Adrenal gland (tissue), 12 donors: ENCODE results near the gene HOXD8. TPM values are rescaled to one million over a fixed set of nuclear protein-coding genes. Genes with fewer than 3 reads are reported as not detected.

Experiments used
- DNase-seq, 7 donors: peaks; one replicate each; pipeline ENCODE4 v3.0.0-alpha.2; 2019 to 2020
- H3K27ac ChIP-seq, 5 donors: fragments of 200-600 bp; sonication (generic) in 4 of 5; 1 replicate in 3 of 5; 2 replicates in 2 of 5; pipeline versions ENCODE4 v1.5.1 to v1.8.0; 2016 to 2020; ENCODE audit warnings: mild to moderate bottlenecking in 1 of 5
- H3K27me3 ChIP-seq: fragments of 200-600 bp; 2 replicates; pipeline ENCODE4 v1.8.0; 2021
- H3K36me3 ChIP-seq, 2 donors: fragments of 200-600 bp; replicated peaks in 1 of 2; 1 replicate in 1 of 2; 2 replicates in 1 of 2; pipeline versions ENCODE4 v1.5.1 to v1.8.0; 2018 to 2022
- H3K4me1 ChIP-seq, 2 donors: fragments of 200-600 bp; replicated peaks in 1 of 2; 1 replicate in 1 of 2; 2 replicates in 1 of 2; pipeline versions ENCODE4 v1.5.1 to v1.8.0; 2018 to 2021
- H3K4me3 ChIP-seq, 4 donors: fragments of 200-600 bp; sonication (generic) in 3 of 4; one replicate each; pipeline ENCODE4 v1.5.1; 2016 to 2018
- H3K9me3 ChIP-seq, 3 donors: fragments of 200-600 bp; sonication (generic) in 1 of 3; replicated peaks in 1 of 3; 1 replicate in 2 of 3; 2 replicates in 1 of 3; pipeline versions ENCODE4 v1.5.1 to v1.8.0; 2016 to 2021
- POLR2A ChIP-seq, 2 donors: fragments of 450-650 bp; IDR thresholded peaks; one replicate each; pipeline ENCODE4 v1.6.1; 2017; ENCODE audit warnings: antibody characterized with exemption in 2 of 2, mild to moderate bottlenecking in 2 of 2, moderate library complexity in 1 of 2
- WGBS, 4 donors: extraction: QIAGEN DNeasy Blood & Tissue Kit in 2 of 4; methylation state at CpG; one replicate each; pipeline versions ENCODE4 v1.1.5 to v1.1.7; 2013 to 2017; 5-methylcytosine and 5-hydroxymethylcytosine counted together
- intact Hi-C, 2 donors: fragments of 100-400 bp; cut with DNase I; formaldehyde crosslinking; loops; one replicate each; pipeline versions ENCODE4 v1.14.1 to v1.15.0; 2022 to 2023
- polyA plus RNA-seq, 3 donors: library from polyadenylated mRNA; stranded (reverse); fragments of 200-250 nt in 2 of 3; fragments of 350-450 nt in 1 of 3; fragmentation: Illumina TruSeq in 1 of 3; extraction: RNeasy Lipid Tissue Mini Kit (QIAGEN cat#74804) in 1 of 3; gene quantifications; one replicate each; pipeline ENCODE4 v1.2.3, GENCODE V29; 2013 to 2014
- total RNA-seq, 9 donors: library from RNA; depleted of rRNA in 4 of 9; stranded (reverse); fragments of >200 nt in 4 of 9; fragments of 120-200 nt in 1 of 9; fragmentation: NEBNext Ultra II Directional in 1 of 9; extraction: Animal tissue kit (Norgen Biotek cat#: 25700) in 1 of 9; gene quantifications; one replicate each; pipeline versions ENCODE4 v1.1.0 to v1.2.4, GENCODE V29; 2013 to 2023
- TF ChIP-seq, protein P1 (sequence below), 6 experiments: fragments of 450-650 bp in 4 of 6; fragments of 200-600 bp in 2 of 6; sonication (generic) in 1 of 6; IDR thresholded peaks; 1 replicate in 5 of 6; 2 replicates in 1 of 6; pipeline versions ENCODE4 v1.5.1 to v1.8.0; 2016 to 2021; ENCODE audit warnings: antibody characterized with exemption in 6 of 6, mild to moderate bottlenecking in 2 of 6, moderate library complexity in 1 of 6
- donor health status: healthy with polysubstance abuse.
- donor health status: Bipolar disorder and iron deficiency.
- donor health status: DM: yes; HTN: yes; CAD: no.
- donor health status: DM: no; HTN: no; CAD: no.
- donor health status: DM: no; HTN: no; CAD: no.
- donor health status: DM: yes; HTN: yes; CAD: no.

HOXD8 gene
- total and polyA plus RNA-seq, 12 donors = 11.3 to 46.2 (median 33.3) TPM

DNA sequence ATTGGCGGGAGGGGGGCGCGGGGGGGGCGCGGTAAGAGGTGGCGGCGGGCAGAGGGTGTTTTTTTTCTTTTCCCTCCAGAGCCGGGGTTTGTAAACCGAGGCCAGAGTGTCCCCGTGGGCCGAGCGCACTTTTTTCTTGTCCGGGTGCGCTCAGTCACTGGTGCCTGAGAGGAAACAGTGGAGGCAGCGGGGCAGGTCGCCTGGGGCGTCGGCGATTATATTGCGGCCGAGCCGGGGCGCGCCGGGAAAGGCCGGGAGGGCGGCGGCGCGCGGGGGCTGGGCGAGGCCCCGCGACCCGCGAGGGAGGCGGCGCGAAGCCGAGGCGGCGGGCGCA is 275 bp downstream of the HOXD8 start:
- peak overlapping the region in 2 of 4 donors; percentile 42 to 78 for H3K4me3 ChIP-seq
- no peaks in the 10 kb centered on the region for H3K27me3 ChIP-seq
- intact Hi-C loops = loop anchor here (5.0 to 10.0 kb wide), 6 partner anchors 328 to 1023 kb away; no protein-coding TSS in a partner anchor
- H3K27ac ChIP-seq = peak overlapping the region; percentile 28 to 99 (median 89)
- H3K9me3 ChIP-seq = no peaks in the 10 kb centered on the region
- TF ChIP-seq, protein P1, sequence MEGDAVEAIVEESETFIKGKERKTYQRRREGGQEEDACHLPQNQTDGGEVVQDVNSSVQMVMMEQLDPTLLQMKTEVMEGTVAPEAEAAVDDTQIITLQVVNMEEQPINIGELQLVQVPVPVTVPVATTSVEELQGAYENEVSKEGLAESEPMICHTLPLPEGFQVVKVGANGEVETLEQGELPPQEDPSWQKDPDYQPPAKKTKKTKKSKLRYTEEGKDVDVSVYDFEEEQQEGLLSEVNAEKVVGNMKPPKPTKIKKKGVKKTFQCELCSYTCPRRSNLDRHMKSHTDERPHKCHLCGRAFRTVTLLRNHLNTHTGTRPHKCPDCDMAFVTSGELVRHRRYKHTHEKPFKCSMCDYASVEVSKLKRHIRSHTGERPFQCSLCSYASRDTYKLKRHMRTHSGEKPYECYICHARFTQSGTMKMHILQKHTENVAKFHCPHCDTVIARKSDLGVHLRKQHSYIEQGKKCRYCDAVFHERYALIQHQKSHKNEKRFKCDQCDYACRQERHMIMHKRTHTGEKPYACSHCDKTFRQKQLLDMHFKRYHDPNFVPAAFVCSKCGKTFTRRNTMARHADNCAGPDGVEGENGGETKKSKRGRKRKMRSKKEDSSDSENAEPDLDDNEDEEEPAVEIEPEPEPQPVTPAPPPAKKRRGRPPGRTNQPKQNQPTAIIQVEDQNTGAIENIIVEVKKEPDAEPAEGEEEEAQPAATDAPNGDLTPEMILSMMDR (IDR thresholded peaks at IDR 0.05) = no peak
- no peak for TF ChIP-seq POLR2A (IDR thresholded peaks at IDR 0.05)
- peaks cover 7 to 29% of the 10 kb centered on the region in 2 donors for H3K4me1 ChIP-seq
- peak in 5 of 7 donors; percentile 54 to 66 (median 60) for DNase-seq
- 0 to 1% (median 0%) methylated on average over 22 to 43 of the region's 43 CpGs; no CpG with 5 or more reads in 1 of the 4 donors for WGBS, 4 donors
- peaks cover 0 to 2% of the 10 kb centered on the region in 2 donors for H3K36me3 ChIP-seq

DNA sequence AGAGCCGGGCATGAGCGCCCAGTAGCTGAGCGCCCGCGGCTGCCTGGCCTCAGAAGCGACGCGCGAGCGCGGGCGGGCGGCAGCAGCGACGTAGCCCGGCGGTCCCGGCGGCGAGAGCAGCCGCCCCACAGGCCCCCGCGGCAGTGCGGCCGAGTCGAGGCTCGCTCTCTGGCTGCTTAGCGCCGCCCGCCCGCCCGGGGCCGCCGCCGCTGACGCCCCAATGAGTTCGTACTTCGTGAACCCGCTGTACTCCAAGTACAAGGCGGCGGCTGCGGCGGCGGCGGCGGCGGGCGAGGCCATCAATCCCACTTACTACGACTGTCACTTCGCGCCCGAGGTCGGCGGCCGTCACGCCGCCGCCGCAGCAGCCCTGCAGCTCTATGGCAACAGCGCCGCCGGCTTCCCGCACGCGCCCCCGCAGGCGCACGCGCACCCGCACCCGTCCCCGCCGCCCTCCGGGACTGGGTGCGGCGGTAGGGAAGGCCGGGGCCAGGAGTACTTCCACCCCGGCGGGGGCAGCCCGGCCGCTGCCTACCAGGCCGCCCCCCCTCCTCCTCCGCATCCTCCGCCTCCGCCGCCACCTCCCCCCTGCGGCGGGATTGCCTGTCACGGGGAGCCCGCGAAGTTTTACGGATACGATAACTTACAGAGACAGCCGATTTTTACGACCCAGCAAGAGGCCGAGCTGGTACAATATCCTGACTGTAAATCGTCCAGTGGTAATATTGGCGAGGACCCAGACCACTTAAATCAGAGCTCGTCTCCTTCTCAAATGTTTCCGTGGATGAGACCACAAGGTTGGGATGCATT is 847 bp downstream of the HOXD8 start:
- intact Hi-C loops = no loop called here
- WGBS, 4 donors = 0 to 1% (median 1%) methylated on average over 30 to 100 of the region's 100 CpGs
- peaks cover 0 to 2% of the 10 kb centered on the region in 2 donors for H3K36me3 ChIP-seq
- peak overlapping the region; percentile 66 to 99 (median 89) for H3K27ac ChIP-seq
- DNase-seq = peak; percentile 68 to 88 (median 76)
- no peaks in the 10 kb centered on the region for H3K9me3 ChIP-seq
- H3K4me1 ChIP-seq = peaks cover 12 to 35% of the 10 kb centered on the region in 2 donors
- H3K4me3 ChIP-seq = peak overlapping the region in 2 of 4 donors; percentile 42 to 78
- peak; percentile 64 to 69 for TF ChIP-seq POLR2A (IDR thresholded peaks at IDR 0.05)
- TF ChIP-seq, protein P1 (IDR thresholded peaks at IDR 0.05) = peak in 2 of 6 experiments; percentile 3 to 16
- H3K27me3 ChIP-seq = no peaks in the 10 kb centered on the region

DNA sequence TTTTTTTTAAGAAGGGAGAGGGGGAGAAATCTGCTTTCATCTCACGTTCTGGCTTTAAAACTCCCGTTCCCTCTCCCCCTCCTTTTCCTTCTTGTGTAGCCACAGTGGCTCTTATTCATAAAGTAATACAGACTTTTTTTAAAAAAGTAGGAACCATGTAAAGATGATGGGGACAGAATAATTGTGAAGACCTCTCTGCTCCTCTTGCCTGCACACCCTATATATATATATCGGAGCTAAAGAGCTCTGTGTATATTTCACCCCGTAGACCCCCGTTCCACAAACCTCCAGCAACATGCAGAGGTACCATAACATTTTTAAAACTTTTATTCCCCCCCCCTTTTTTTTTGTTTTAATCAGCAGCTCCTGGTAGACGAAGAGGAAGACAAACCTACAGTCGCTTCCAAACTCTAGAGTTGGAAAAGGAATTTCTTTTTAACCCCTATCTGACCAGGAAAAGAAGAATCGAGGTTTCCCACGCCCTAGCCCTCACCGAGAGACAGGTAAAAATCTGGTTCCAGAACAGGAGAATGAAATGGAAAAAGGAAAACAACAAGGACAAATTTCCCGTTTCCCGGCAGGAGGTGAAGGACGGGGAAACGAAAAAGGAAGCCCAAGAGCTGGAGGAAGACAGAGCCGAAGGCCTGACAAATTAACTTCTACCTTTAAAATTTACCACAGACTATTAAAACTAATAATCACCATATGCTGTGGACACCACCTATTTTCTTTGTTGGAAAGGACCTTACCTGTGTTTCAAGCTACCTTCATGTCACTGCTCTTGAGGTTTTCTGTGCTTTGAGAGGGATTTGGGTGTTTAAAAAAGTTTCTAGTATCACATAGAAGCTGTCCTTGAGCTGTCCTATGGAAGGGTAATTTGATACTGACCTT is 1.7 kb downstream of the HOXD8 start:
- intact Hi-C loops = no loop called here
- Histone ChIP-seq H3K27me3 (no peaks in the 10 kb centered on the region), H3K4me3 (peak overlapping the region in 2 of 4 donors; percentile 42 to 78), H3K4me1 (peaks cover 17 to 40% of the 10 kb centered on the region in 2 donors), H3K27ac (peak overlapping the region; percentile 66 to 99 (median 89)), H3K36me3 (peaks cover 0 to 2% of the 10 kb centered on the region in 2 donors), H3K9me3 (no peaks in the 10 kb centered on the region)
- DNase-seq = peak in 2 of 7 donors; percentile 16 to 46
- no peak for TF ChIP-seq POLR2A (IDR thresholded peaks at IDR 0.05)
- WGBS, 4 donors = 17 to 36% (median 22%) methylated on average over 15 of the region's 15 CpGs

DNA sequence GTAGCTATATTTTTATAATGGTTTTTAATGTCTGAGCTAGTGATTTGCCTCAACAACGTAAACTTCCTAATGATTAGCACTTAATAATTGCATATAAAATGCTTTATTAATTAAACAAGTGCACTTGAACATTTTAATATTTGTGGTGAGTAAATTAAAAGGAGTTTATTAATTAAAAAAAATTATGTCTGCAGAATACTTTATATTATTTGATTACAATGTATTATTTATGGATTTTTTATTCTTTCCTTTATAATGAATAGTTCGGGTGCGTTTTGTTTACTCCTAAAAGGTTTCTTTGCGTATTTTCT is 2.3 kb downstream of the HOXD8 start:
- no peak for TF ChIP-seq POLR2A (IDR thresholded peaks at IDR 0.05)
- TF ChIP-seq, protein P1 (IDR thresholded peaks at IDR 0.05) = no peak
- no peaks in the 10 kb centered on the region for H3K27me3 ChIP-seq
- peaks cover 0 to 2% of the 10 kb centered on the region in 2 donors for H3K36me3 ChIP-seq
- H3K9me3 ChIP-seq = no peaks in the 10 kb centered on the region
- peaks cover 17 to 39% of the 10 kb centered on the region in 2 donors for H3K4me1 ChIP-seq
- peak overlapping the region in 4 of 5 donors; percentile 62 to 97 (median 78) for H3K27ac ChIP-seq
- DNase-seq = no peak
- 32 to 56% (median 48%) methylated on average over 4 of the region's 4 CpGs for WGBS, 4 donors
- H3K4me3 ChIP-seq = peak overlapping the region in 2 of 4 donors; percentile 42 to 78
- intact Hi-C loops = no loop called here
